Endothelial cell of umbilical vein (primary cell): ENCODE measurements around the gene DGLUCY. TPM values are rescaled to one million over a fixed set of nuclear protein-coding genes. Genes with fewer than 3 reads are reported as not detected.

Source experiments
- BruUV-seq: library from RNA; stranded (reverse); fragments of 400-500 nt; replicated peaks from 2 replicates; lab custom pipeline; 2021; lab: Mats Ljungman, UMichigan
- CTCF ChIA-PET: fragments of 300-600, 350-600 bp; sonication (Branson Sonifier 250); formaldehyde crosslinking; loops from one replicate; lab custom pipeline; 2021; ENCODE audit warnings: antibody characterized with exemption, inconsistent platforms; lab: Charles Lee
- POLR2A ChIA-PET: fragments of 300-600, 350-600 bp; sonication (Branson Sonifier 250); formaldehyde crosslinking; loops from one replicate; lab custom pipeline; 2021; ENCODE audit warnings: antibody characterized with exemption, inconsistent platforms; lab: Charles Lee
- DNase-seq: peaks from one replicate; pipeline ENCODE4 v3.0.0-alpha.2; 2011; ENCODE audit warnings: low read depth, low spot score
- FAIRE-seq: peaks from 2 replicates; lab custom pipeline; 2011; peaks lifted over from hg19 to GRCh38; lab: Jason Lieb, UNC
- H2AFZ ChIP-seq: 2 replicates; pipeline ENCODE4 v1.6.0; 2012; ENCODE audit warnings: low read depth, low read length, control low read depth, inconsistent platforms
- H3K27ac ChIP-seq: 2 replicates; pipeline ENCODE4 v1.5.1; 2011; ENCODE audit warnings: low read depth, mild to moderate bottlenecking, control low read depth, low read length, moderate library complexity; ENCODE audit not compliant: insufficient read depth
- H3K27me3 ChIP-seq, 2 experiments: 2 replicates each; pipeline versions ENCODE4 v1.6.0 to v1.6.1; 2011; ENCODE audit warnings: low read length in 2 of 2, mixed read lengths in 1 of 2; ENCODE audit not compliant: control insufficient read depth in 2 of 2, insufficient read depth in 2 of 2
- H3K36me3 ChIP-seq, 2 experiments: 2 replicates in 1 of 2; 3 replicates in 1 of 2; pipeline ENCODE4 v1.5.1; 2011; ENCODE audit warnings: low read length in 2 of 2, mild to moderate bottlenecking in 1 of 2, moderate library complexity in 1 of 2; ENCODE audit not compliant: control insufficient read depth in 2 of 2, insufficient read depth in 2 of 2; ENCODE audit errors: extremely low read depth in 1 of 2
- H3K4me1 ChIP-seq: 3 replicates; pipeline ENCODE4 v1.5.1; 2011; ENCODE audit warnings: mild to moderate bottlenecking, low read length; ENCODE audit not compliant: control insufficient read depth, insufficient read depth; ENCODE audit errors: extremely low read depth
- H3K4me2 ChIP-seq: 2 replicates; pipeline ENCODE4 v1.6.1; 2011; ENCODE audit warnings: low read length, control low read depth, mixed read lengths; ENCODE audit not compliant: insufficient read depth
- H3K4me3 ChIP-seq, 3 experiments: fragments of 200-600 bp in 1 of 3; sonication (generic), shearing (Covaris generic) in 1 of 3; replicated peaks in 1 of 3; 2 replicates each; pipeline ENCODE4 v1.5.1; 2011 to 2016; ENCODE audit warnings: control low read depth in 3 of 3, low read length in 3 of 3, mild to moderate bottlenecking in 2 of 3, inconsistent platforms in 1 of 3, low read depth in 1 of 3, moderate library complexity in 1 of 3; ENCODE audit not compliant: insufficient read depth in 1 of 3
- H3K79me2 ChIP-seq: 2 replicates; pipeline ENCODE4 v1.6.0; 2012; ENCODE audit warnings: low read length, inconsistent platforms; ENCODE audit not compliant: control insufficient read depth, insufficient read depth
- H3K9ac ChIP-seq: replicated peaks from 2 replicates; pipeline ENCODE3; 2011; ENCODE audit warnings: low read length, control low read depth; ENCODE audit not compliant: insufficient read depth; ENCODE audit errors: extremely low read depth
- H3K9me1 ChIP-seq: replicated peaks from 3 replicates; pipeline ENCODE4 v1.6.0; 2011; ENCODE audit warnings: mild to moderate bottlenecking, low read length; ENCODE audit not compliant: control insufficient read depth, insufficient read depth; ENCODE audit errors: extremely low read depth
- H3K9me3 ChIP-seq: replicated peaks from 2 replicates; pipeline ENCODE4 v1.5.1; 2012; ENCODE audit warnings: low read length, inconsistent platforms; ENCODE audit not compliant: control insufficient read depth, insufficient read depth
- H4K20me1 ChIP-seq: replicated peaks from 2 replicates; pipeline ENCODE3; 2011; ENCODE audit warnings: mild to moderate bottlenecking, low read length; ENCODE audit not compliant: control insufficient read depth, insufficient read depth; ENCODE audit errors: extremely low read depth
- CTCF ChIP-seq, 2 donors: IDR thresholded peaks; 1 replicate in 1 of 2; 2 replicates in 1 of 2; pipeline ENCODE4 v1.5.1; 2011; ENCODE audit warnings: low read length in 2 of 2, mild to moderate bottlenecking in 2 of 2, moderate library complexity in 2 of 2, control low read depth in 1 of 2, inconsistent platforms in 1 of 2, low read depth in 1 of 2; ENCODE audit not compliant: insufficient read depth in 1 of 2; ENCODE audit errors: extremely low read depth in 1 of 2
- EZH2 ChIP-seq: IDR thresholded peaks from 2 replicates; pipeline ENCODE4 v1.6.1; 2012; ENCODE audit warnings: borderline replicate concordance, low read depth, mild to moderate bottlenecking, moderate library complexity, low read length, inconsistent platforms; ENCODE audit not compliant: severe bottlenecking
- JUN ChIP-seq: IDR thresholded peaks from 2 replicates; pipeline ENCODE4 v1.6.1; 2011; ENCODE audit warnings: borderline replicate concordance, low read depth; ENCODE audit not compliant: insufficient read length, insufficient read depth
- MAX ChIP-seq: IDR thresholded peaks from 2 replicates; pipeline ENCODE4 v1.6.1; 2011; ENCODE audit not compliant: insufficient read depth, insufficient read length
- POLR2A ChIP-seq: IDR thresholded peaks from 2 replicates; pipeline ENCODE4 v1.6.1; 2012; ENCODE audit warnings: low read depth, mild to moderate bottlenecking, control low read depth, low read length
- POLR2AphosphoS5 ChIP-seq: IDR thresholded peaks from 2 replicates; pipeline ENCODE4 v1.6.1; 2012; ENCODE audit warnings: low read depth, mild to moderate bottlenecking, control low read depth, low read length, moderate library complexity; ENCODE audit not compliant: insufficient read depth
- dilution Hi-C: fragments of 300-500 bp; cut with MboI; formaldehyde crosslinking; loops from one replicate; pipeline ENCODE4 v1.15.0; 2019; ENCODE audit warnings: low sequenced_read_pairs; ENCODE audit not compliant: extremely low pct_ligation_motif_present
- intact Hi-C: fragments of 100-400 bp; cut with micrococcal nuclease; formaldehyde crosslinking; loops from one replicate; pipeline ENCODE4 v1.10.0; 2022
- polyA plus RNA-seq, 4 experiments: library from polyadenylated mRNA; depleted of rRNA in 3 of 4; stranded (reverse) in 3 of 4; unstranded in 1 of 4; fragments of >200 nt; gene quantifications; 2 replicates each; pipeline versions ENCODE4 v1.2.1 to v1.2.3, GENCODE V29; 2011 to 2012; ENCODE audit warnings: missing spikeins in 1 of 4
- total RNA-seq: library from RNA; stranded (reverse); gene quantifications from 2 replicates; pipeline ENCODE4 v1.2.3, GENCODE V29; 2021

DGLUCY gene
- total and polyA plus RNA-seq, 2 donors (not counting 3 experiments of a cell fraction or from before 2014, with no cell fraction given): 40.9 to 65.6 TPM

DNA sequence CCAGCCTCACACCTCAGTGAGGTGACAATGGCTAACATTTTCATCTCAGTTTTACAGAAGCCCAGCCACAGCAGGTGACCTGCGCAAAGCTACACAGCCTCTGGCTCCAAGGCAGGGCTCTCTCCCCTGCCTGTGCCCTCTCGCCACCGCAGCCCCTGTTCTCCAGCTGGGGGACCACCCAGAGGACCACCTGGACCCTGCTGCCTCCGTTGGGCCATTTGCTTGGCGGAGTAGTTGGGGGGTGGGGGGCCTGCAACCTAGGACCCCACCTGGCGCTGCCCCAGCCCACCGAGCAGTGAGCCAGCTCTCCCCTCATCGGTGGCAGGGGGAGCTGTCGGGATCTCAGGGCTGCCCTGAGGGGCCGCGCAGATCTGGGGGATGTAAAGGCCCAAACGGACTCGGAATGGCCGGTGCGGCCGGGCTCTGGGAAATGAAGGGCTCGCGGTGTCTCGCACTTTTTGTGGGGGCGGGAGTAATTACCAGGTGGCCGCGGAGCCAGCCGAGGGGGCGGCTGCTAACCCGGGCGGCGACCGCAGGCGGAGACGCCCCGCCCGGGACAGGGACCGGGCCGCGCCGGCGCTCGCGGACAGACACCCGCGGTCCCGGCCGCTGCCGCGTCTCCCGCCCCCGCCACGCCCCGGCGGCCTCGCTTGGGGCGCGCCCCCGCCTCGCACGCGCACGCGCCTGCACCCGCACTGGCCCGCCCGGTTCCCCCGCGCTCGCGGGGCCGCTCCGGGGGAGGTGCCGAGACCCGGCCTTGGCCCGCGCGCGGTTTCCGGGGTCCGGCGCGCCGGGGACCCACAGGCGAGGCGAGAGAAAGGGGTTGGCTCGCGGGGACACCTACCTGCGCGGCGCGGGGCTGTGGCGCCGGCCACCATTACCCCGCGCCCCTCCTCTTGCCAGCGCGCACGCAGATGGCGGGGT is 139.3 kb downstream of the DGLUCY start:
- no TSS peak for BruUV-seq
- H4K20me1 ChIP-seq: no peaks in the 10 kb centered on the region
- no peaks in the 10 kb centered on the region for H3K79me2 ChIP-seq
- dilution Hi-C loops (no loop called here), intact Hi-C loops (loop anchor here (1.0 kb wide), 1 partner anchor 10 kb away; no protein-coding TSS in a partner anchor)
- peak overlapping the region; percentile 69 for H2AFZ ChIP-seq
- POLR2A ChIA-PET: interaction anchor here (0.6 to 0.7 kb wide), 2 partner anchors 9 to 11 kb away, joined by 4 to 5 read pairs; no protein-coding TSS in a partner anchor
- peak overlapping the region in 2 of 3 experiments; percentile 10 to 60 for H3K4me3 ChIP-seq
- DNase-seq (no peak), FAIRE-seq (no peak)
- H3K9me1 ChIP-seq: no peaks in the 10 kb centered on the region
- CTCF ChIA-PET: interaction anchor here (0.6 to 2.3 kb wide), 6 partner anchors 9 to 76 kb away, joined by 3 to 16 read pairs (median 3); no protein-coding TSS in a partner anchor
- TF ChIP-seq JUN: no peak
- peak; percentile 5 to 40 for TF ChIP-seq CTCF (IDR thresholded peaks at IDR 0.05; ENCODE audit: extremely low read depth in 1 of 2, insufficient read depth in 1 of 2, low read depth in 1 of 2, low read length in 2 of 2)
- TF ChIP-seq POLR2AphosphoS5: no peak
- TF ChIP-seq MAX: no peak
- TF ChIP-seq EZH2: no peak
- TF ChIP-seq POLR2A: no peak
- H3K9ac ChIP-seq: peak overlapping the region; percentile 41
- H3K27me3 ChIP-seq: no peaks in the 10 kb centered on the region
- H3K27ac ChIP-seq: no peak overlapping the region
- H3K4me2 ChIP-seq: peak overlapping the region; percentile 45
- no peaks in the 10 kb centered on the region for H3K36me3 ChIP-seq
- no peaks in the 10 kb centered on the region for H3K9me3 ChIP-seq
- H3K4me1 ChIP-seq: peaks cover 7% of the 10 kb centered on the region
